Hepatocyte (in vitro differentiated cells): ENCODE results near the gene WDR59. TPM values are rescaled to one million over a fixed set of nuclear protein-coding genes. Genes with fewer than 3 reads are reported as not detected.

ENCODE experiments used
- DNase-seq: peaks from one replicate; pipeline ENCODE4 v3.0.0-alpha.2; 2016; ENCODE audit warnings: low spot score
- H2AFZ ChIP-seq: fragments of 200-600 bp; sonication (generic); 2 replicates; pipeline ENCODE4 v1.6.0; 2016; ENCODE audit warnings: antibody characterized with exemption, mild to moderate bottlenecking
- H3K27ac ChIP-seq: fragments of 200-600 bp; sonication (generic); 2 replicates; pipeline ENCODE4 v1.5.1; 2016; ENCODE audit warnings: mild to moderate bottlenecking
- H3K27me3 ChIP-seq: fragments of 200-600 bp; sonication (generic); 2 replicates; pipeline ENCODE4 v1.6.1; 2016
- H3K36me3 ChIP-seq: fragments of 200-600 bp; sonication (generic); replicated peaks from 2 replicates; pipeline ENCODE4 v1.5.1; 2016; ENCODE audit warnings: low read depth; ENCODE audit not compliant: insufficient read depth
- H3K4me1 ChIP-seq: fragments of 200-600 bp; sonication (generic); 2 replicates; pipeline ENCODE4 v1.5.1; 2016; ENCODE audit warnings: mild to moderate bottlenecking, moderate library complexity; ENCODE audit not compliant: insufficient read depth
- H3K4me2 ChIP-seq: fragments of 200-600 bp; sonication (generic); 2 replicates; pipeline ENCODE4 v1.6.0; 2016
- H3K4me3 ChIP-seq: fragments of 200-600 bp; sonication (generic); 2 replicates; pipeline ENCODE4 v1.5.1; 2016; ENCODE audit warnings: mild to moderate bottlenecking
- H3K79me2 ChIP-seq: fragments of 200-600 bp; sonication (generic); 2 replicates; pipeline ENCODE4 v1.6.0; 2017; ENCODE audit warnings: mild to moderate bottlenecking
- H3K9me2 ChIP-seq: fragments of 200-600 bp; sonication (generic); replicated peaks from 2 replicates; pipeline ENCODE4 v1.6.0; 2017; ENCODE audit warnings: mild to moderate bottlenecking; ENCODE audit not compliant: insufficient read depth
- H3K9me3 ChIP-seq: fragments of 200-600 bp; sonication (generic); 2 replicates; pipeline ENCODE4 v1.5.1; 2016; ENCODE audit warnings: low read depth, mild to moderate bottlenecking
- H4K20me1 ChIP-seq: fragments of 200-600 bp; sonication (generic); 2 replicates; pipeline ENCODE4 v1.6.0; 2016; ENCODE audit warnings: mild to moderate bottlenecking; ENCODE audit not compliant: insufficient read depth, poor library complexity, severe bottlenecking
- EZH2 ChIP-seq: fragments of 200-600 bp; sonication (generic); IDR thresholded peaks from 2 replicates; pipeline ENCODE4 v1.6.1; 2016; ENCODE audit warnings: antibody characterized with exemption, mild to moderate bottlenecking, borderline replicate concordance
- EZH2phosphoT487 ChIP-seq: fragments of 200-600 bp; sonication (generic); IDR thresholded peaks from one replicate; pipeline ENCODE4 v1.6.1; 2018; ENCODE audit warnings: antibody characterized with exemption, mild to moderate bottlenecking, low read depth, moderate library complexity; ENCODE audit not compliant: unreplicated experiment, severe bottlenecking
- WGBS: methylation state at CpG from one replicate; pipeline ENCODE4 v1.1.6; 2016; ENCODE audit warnings: low lambda C conversion rate; ENCODE audit errors: missing lambda C conversion rate; 5-methylcytosine and 5-hydroxymethylcytosine counted together
- polyA plus RNA-seq: library from polyadenylated mRNA; unstranded; fragments of >200 nt; fragmentation: Nextera tagmentation; extraction: Ambion mirVana; gene quantifications from 2 replicates; pipeline ENCODE4 v1.2.1, GENCODE V29; 2016
- total RNA-seq: library from RNA; depleted of rRNA; stranded (reverse); fragments of >200 nt; gene quantifications from 2 replicates; pipeline ENCODE4 v1.2.3, GENCODE V29; 2014
- TF ChIP-seq, protein P1 (sequence below): fragments of 200-600 bp; sonication (generic); IDR thresholded peaks from 2 replicates; pipeline ENCODE4 v1.5.1; 2016; ENCODE audit warnings: antibody characterized with exemption, mild to moderate bottlenecking; ENCODE audit not compliant: poor library complexity

WDR59 gene, protein sequence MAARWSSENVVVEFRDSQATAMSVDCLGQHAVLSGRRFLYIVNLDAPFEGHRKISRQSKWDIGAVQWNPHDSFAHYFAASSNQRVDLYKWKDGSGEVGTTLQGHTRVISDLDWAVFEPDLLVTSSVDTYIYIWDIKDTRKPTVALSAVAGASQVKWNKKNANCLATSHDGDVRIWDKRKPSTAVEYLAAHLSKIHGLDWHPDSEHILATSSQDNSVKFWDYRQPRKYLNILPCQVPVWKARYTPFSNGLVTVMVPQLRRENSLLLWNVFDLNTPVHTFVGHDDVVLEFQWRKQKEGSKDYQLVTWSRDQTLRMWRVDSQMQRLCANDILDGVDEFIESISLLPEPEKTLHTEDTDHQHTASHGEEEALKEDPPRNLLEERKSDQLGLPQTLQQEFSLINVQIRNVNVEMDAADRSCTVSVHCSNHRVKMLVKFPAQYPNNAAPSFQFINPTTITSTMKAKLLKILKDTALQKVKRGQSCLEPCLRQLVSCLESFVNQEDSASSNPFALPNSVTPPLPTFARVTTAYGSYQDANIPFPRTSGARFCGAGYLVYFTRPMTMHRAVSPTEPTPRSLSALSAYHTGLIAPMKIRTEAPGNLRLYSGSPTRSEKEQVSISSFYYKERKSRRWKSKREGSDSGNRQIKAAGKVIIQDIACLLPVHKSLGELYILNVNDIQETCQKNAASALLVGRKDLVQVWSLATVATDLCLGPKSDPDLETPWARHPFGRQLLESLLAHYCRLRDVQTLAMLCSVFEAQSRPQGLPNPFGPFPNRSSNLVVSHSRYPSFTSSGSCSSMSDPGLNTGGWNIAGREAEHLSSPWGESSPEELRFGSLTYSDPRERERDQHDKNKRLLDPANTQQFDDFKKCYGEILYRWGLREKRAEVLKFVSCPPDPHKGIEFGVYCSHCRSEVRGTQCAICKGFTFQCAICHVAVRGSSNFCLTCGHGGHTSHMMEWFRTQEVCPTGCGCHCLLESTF
- total RNA-seq = 35.7 and 41.9 TPM in 2 replicates
- 32.8 and 39.3 TPM in 2 replicates for polyA plus RNA-seq

DNA sequence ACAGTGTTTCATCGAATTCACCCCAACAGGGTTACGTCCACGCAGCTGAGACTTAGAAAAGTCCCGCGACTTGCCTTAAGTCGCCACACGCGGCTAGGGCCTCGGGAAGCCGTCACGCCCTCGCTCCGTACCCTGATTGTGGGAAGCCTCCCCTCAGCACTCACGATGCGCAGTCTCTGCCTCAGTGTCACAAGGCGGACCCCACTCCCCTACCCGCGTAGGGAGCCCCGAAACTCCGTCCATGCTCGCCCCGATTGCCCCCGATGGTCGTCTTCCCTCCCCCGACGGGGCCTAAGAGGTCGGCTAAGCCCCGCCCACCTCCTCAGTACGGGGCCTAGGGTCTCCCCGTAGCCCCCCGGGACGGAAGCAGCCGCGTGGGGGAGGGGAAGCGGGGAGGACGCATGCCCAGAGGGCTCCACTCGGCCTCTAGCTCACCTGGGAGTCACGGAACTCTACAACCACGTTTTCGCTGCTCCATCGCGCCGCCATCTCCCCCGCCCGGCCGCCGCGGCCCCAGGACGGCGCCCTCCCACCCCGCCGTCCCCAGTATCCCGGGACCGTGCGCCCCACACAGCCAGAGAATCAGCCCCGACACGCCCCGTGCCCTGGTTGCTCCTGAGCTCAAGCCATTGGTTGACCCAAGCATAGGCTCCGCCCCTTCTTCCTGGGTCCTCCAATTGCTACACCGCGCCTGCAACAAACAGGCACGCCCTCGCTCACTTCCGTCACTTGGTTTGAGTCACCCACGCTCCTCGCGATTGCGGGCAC, at the start of gene WDR59:
TSS of gene WDR59 (minus strand) at position 595 of the 768 bp plus-strand sequence. CDS start at position 489, 106 bp downstream.
- under 1% methylated on average over 48 of the region's 68 CpGs for WGBS
- H3K27me3 ChIP-seq = no peaks in the 10 kb centered on the region
- peak within 1 kb of the TSS; percentile 85 for H3K4me2 ChIP-seq
- no peaks in the 10 kb centered on the region for H4K20me1 ChIP-seq
- peaks cover 47% of the 10 kb centered on the region for H3K79me2 ChIP-seq
- TF ChIP-seq EZH2phosphoT487 = no peak
- H3K9me2 ChIP-seq = no peaks in the 10 kb centered on the region
- DNase-seq = peak; percentile 100
- H3K4me3 ChIP-seq = peak within 1 kb of the TSS; percentile 75
- H2AFZ ChIP-seq = peak within 1 kb of the TSS; percentile 79
- H3K9me3 ChIP-seq = no peaks in the 10 kb centered on the region
- H3K36me3 ChIP-seq = no peaks in the 10 kb centered on the region
- no peaks in the 10 kb centered on the region for H3K4me1 ChIP-seq
- peak within 1 kb of the TSS; percentile 79 for H3K27ac ChIP-seq

DNA sequence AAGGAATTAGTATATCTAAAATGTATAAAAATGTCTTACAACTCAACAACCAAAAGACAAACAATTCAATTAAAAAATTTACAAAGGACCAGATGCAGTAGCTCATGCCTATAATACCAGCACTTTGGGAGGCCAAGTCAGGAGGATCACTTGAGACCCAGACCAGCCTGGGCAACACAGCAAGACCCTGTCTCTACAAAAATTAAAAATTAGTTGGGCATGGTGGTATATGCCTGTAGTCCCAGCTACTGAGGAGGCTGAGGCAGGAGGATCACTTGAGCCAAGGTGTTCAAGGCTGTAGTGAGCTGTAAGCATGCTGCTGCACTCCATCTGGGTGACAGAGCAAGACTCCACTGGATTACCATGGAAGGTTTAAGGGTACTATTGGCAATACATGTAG, 47.7 kb upstream of the WDR59 start:
- H3K4me3 ChIP-seq = no peak overlapping the region
- TF ChIP-seq EZH2 = no peak
- no peak overlapping the region for H3K27ac ChIP-seq
- no peak overlapping the region for H2AFZ ChIP-seq
- H4K20me1 ChIP-seq = peaks cover 22% of the 10 kb centered on the region
- no peaks in the 10 kb centered on the region for H3K9me3 ChIP-seq
- peaks cover 97% of the 10 kb centered on the region for H3K79me2 ChIP-seq
- H3K27me3 ChIP-seq = no peaks in the 10 kb centered on the region
- no peaks in the 10 kb centered on the region for H3K9me2 ChIP-seq
- no peaks in the 10 kb centered on the region for H3K4me1 ChIP-seq
- no peak for DNase-seq
- no peaks in the 10 kb centered on the region for H3K36me3 ChIP-seq
- H3K4me2 ChIP-seq = no peak overlapping the region

DNA sequence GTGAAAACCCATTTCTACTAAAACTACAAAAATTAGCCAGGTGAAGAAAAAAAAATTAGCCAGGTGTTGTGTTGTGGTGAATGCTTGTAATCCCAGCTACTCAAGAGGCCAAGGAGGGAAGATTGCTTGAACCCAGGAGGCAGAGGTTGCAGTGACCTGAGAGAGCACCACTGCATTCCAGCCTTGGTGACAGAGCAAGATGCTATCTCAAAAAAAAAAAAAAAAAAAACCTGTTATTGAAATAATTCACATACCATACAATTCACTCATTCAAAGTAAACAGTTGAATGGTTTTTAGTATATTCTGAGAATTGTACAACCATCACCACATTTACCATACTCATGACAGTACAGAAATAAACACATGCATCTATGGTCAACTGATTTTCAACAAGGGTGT, 44.9 kb upstream of the WDR59 start:
- Histone ChIP-seq H3K9me3 (no peaks in the 10 kb centered on the region), H3K4me1 (no peaks in the 10 kb centered on the region), H3K9me2 (no peaks in the 10 kb centered on the region), H2AFZ (no peak overlapping the region), H3K79me2 (peaks cover 92% of the 10 kb centered on the region), H3K4me2 (no peak overlapping the region), H4K20me1 (peaks cover 17% of the 10 kb centered on the region), H3K4me3 (no peak overlapping the region), H3K27ac (no peak overlapping the region), H3K36me3 (no peaks in the 10 kb centered on the region), H3K27me3 (no peaks in the 10 kb centered on the region)
- no peak for DNase-seq
- TF ChIP-seq EZH2 (no peak), EZH2phosphoT487 (no peak)
- TF ChIP-seq, protein P1, sequence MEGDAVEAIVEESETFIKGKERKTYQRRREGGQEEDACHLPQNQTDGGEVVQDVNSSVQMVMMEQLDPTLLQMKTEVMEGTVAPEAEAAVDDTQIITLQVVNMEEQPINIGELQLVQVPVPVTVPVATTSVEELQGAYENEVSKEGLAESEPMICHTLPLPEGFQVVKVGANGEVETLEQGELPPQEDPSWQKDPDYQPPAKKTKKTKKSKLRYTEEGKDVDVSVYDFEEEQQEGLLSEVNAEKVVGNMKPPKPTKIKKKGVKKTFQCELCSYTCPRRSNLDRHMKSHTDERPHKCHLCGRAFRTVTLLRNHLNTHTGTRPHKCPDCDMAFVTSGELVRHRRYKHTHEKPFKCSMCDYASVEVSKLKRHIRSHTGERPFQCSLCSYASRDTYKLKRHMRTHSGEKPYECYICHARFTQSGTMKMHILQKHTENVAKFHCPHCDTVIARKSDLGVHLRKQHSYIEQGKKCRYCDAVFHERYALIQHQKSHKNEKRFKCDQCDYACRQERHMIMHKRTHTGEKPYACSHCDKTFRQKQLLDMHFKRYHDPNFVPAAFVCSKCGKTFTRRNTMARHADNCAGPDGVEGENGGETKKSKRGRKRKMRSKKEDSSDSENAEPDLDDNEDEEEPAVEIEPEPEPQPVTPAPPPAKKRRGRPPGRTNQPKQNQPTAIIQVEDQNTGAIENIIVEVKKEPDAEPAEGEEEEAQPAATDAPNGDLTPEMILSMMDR = no peak

DNA sequence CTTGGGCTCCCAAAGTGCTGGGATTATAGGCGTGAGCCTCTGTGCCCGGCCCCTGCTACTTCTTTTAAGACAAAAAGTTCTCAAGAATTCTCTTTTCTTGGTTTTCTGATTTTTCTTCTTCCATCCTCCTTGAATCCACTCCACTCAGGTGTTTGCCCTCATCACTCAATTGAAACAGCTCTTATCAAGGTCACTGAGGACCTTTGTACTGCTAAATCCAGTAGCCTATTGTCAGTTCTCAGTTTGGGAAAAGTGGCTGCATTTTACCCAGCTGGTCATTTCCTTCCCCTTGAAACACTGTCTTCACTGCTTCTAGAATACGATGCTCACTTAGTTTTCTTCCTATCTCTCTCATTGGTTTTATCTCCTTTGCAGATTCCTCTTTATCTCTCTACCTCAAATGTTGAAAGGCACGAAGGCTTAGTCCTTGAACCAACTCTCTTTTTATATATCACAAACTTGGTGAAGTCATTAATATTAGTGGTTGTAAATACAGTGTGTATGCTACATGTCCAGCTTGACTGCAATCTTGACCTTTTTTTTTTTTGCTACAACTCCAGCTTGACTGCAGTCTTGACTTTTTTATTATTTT, 43.7 kb upstream of the WDR59 start:
- Histone ChIP-seq H3K79me2 (peaks cover 92% of the 10 kb centered on the region), H3K27ac (no peak overlapping the region), H3K4me3 (no peak overlapping the region), H3K4me2 (no peak overlapping the region), H3K9me3 (no peaks in the 10 kb centered on the region), H3K36me3 (no peaks in the 10 kb centered on the region), H3K4me1 (peaks cover 5% of the 10 kb centered on the region), H2AFZ (no peak overlapping the region), H4K20me1 (peaks cover 15% of the 10 kb centered on the region), H3K9me2 (no peaks in the 10 kb centered on the region), H3K27me3 (no peaks in the 10 kb centered on the region)
- DNase-seq = no peak
- TF ChIP-seq EZH2 (no peak), EZH2phosphoT487 (no peak)
- TF ChIP-seq, protein P1 = no peak
- WGBS = 59% methylated on average over 4 of the region's 4 CpGs
